GM20000 (cell line): Measurements from ENCODE around the gene EXO1.

Experiments
- DNase-seq: peaks from one replicate; pipeline ENCODE4 v3.0.0; 2012; ENCODE audit warnings: low spot score
- TF ChIP-seq, protein P1 (sequence below): IDR thresholded peaks from 2 replicates; pipeline ENCODE4 v1.5.1; 2012; ENCODE audit warnings: mild to moderate bottlenecking, control low read depth; ENCODE audit errors: extremely low read depth, missing control alignments

EXO1 gene

DNA sequence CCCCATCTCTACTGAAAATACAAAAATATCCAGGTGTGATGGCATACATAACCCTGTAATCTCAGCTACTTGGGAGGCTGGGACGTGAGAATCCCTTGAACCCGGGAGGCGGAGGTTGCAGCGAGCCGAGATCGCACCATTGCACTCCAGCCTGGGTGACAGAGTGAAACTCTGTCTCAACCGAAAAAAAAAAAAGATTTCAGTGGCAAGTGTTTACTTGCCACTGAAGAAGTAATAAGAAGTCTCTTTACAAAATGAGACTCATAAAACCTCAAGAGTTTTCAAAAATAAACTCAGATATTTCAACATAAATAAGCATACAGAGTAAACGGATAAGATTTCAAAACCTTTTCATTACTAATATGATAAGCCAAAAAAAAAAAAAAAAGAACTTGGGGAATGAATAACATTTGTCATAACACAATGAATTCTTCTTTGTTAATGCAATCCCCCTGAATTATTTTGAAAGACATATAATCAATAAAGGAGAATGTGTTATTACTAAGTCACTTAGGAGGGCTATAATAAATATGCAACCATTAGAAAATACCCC is 34.2 kb upstream of the EXO1 start:
- TF ChIP-seq, protein P1, sequence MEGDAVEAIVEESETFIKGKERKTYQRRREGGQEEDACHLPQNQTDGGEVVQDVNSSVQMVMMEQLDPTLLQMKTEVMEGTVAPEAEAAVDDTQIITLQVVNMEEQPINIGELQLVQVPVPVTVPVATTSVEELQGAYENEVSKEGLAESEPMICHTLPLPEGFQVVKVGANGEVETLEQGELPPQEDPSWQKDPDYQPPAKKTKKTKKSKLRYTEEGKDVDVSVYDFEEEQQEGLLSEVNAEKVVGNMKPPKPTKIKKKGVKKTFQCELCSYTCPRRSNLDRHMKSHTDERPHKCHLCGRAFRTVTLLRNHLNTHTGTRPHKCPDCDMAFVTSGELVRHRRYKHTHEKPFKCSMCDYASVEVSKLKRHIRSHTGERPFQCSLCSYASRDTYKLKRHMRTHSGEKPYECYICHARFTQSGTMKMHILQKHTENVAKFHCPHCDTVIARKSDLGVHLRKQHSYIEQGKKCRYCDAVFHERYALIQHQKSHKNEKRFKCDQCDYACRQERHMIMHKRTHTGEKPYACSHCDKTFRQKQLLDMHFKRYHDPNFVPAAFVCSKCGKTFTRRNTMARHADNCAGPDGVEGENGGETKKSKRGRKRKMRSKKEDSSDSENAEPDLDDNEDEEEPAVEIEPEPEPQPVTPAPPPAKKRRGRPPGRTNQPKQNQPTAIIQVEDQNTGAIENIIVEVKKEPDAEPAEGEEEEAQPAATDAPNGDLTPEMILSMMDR, result no peak
- no peak for DNase-seq

DNA sequence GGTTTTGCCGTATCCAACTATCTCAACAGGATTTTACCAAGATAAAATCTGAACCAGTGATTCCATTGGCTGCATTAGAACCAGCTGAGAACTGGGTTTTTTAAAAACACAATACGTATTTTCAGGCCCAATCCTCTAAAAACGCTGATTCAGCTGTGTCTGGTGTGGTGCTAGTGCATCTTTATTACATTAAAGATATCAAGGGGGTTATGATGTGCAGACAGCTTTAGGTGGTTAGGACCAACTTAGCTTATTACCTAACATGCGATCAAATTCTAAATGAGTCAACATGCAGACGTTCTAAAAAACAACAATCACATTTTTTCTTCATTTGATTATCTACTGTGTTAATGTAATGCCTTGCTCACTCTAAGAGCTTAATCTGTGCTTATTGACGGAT is 32.0 kb upstream of the EXO1 start:
- no peak for DNase-seq
- TF ChIP-seq, protein P1, result no peak

DNA sequence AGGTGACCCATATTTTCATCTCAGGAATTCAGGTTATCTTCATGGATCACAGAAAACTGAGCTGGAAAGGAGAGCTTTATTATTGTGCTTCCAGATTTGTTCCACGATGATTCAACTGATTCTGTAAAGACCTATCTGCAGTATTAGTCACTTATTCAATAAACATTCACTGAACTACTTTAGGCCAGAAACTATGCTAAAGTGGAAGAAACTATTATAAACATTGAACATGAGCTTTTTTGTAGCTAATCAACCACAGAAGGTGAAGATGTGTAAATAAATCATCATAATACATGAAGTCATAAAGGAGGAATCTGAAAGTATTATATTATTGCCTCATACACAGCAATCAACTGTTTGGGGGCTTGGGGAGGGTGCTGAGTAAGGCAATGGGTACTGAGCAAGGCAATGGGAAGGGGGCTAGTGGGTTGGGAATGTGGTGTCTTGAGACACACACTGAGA is 30.6 kb upstream of the EXO1 start:
- DNase-seq, result no peak
- TF ChIP-seq, protein P1, result no peak

DNA sequence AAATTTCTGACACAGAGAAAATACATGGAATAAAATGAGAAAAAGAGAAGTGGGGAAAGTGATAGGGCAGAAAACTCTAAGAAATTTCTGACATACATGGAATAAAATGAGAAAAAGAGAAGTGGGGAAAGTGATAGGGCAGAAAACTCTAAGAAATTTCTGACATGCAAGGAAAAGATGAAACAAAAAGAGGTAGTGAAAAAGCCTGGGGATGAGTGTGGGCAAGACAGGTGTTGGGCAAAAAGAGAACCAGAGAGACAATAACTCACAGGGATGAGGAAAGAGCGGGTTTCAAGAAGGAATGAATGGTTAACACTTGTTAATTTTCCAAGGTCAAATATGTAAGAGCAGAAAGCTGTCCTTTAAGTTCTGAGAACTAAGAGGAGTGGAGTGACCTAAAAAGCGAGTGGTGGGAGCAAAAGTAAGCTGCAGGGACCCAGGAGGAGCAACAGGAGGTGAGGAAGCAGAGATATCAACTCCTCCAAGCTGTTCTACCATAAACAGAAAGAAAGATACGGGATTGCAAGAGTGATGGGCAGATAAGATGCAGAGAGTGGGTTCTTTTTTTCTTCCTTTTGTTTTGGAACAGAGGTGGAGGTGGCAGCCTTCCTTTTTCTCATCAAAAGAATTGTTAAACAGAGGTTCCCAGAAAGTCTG is 29.9 kb upstream of the EXO1 start:
- TF ChIP-seq, protein P1, result no peak
- DNase-seq, result no peak

DNA sequence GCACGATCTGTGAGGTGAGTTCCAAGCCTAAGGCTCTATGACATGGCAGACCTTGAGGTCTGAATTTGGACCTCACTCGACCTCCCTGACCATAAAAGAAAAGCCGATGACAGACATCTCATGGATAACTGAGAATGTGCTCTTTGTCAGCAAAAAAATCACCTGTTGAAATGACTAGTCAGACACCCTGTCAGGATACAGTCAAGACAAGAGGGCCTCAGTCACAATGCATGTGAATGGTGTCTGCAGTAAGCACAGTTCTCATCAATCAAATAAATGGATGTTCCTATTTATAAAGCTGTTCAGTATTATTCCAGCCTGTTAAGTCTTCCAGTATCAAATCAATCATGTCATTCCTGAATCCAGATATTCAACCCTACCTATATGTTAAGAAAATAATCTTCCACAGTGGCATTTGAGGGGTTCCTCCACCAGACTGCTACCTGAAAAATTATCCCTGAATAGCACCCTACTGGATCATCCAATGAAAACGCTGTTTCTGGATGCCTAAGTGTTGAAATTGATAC is 28.6 kb upstream of the EXO1 start:
- TF ChIP-seq, protein P1, result no peak
- no peak for DNase-seq

DNA sequence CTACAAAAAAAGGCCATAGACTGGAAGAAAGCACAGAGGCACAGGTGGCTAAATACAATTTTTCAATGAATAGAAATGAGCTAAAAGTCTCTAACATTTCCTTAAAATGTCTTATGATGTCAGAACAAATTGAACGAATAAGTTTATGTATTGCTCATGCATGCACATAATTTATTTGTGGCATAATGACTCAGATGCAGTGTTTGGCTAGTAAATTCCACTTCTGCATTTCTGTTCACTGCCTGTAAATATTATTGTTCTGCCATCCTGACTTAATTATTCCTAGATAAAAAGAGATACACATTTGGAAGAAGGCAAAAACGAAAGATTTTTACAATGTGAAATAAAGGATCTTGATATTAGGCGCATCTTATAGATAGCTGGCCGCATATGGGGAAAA is 26.6 kb upstream of the EXO1 start:
- DNase-seq, result no peak
- TF ChIP-seq, protein P1, result no peak

DNA sequence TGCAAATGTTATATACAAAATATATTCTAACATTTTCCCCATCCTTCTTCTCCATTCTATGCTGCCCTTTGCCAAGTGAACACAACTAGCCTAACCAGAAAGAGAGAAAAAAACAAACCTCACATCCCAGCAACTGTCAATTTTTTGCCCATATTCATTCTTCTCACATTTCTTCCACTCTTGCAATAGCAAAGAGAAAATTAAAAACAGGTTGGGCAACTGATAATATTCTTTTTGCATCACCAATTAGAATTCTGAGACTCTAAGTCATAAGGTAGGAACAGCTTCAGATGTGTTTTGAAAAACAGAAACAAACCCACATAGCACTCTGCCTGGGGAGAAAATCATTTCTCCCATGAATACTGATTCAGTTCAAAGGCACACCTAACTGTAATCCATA is 25.2 kb upstream of the EXO1 start:
- TF ChIP-seq, protein P1, result no peak
- no peak for DNase-seq
